SW 1271 (cell line): Measurements from ENCODE around the gene ANKK1.

Experiments used
- DNase-seq, 2 experiments: peaks; one replicate each; lab custom pipeline; 2025; lab: John Stamatoyannopoulos, UW

The ANKK1 gene, protein sequence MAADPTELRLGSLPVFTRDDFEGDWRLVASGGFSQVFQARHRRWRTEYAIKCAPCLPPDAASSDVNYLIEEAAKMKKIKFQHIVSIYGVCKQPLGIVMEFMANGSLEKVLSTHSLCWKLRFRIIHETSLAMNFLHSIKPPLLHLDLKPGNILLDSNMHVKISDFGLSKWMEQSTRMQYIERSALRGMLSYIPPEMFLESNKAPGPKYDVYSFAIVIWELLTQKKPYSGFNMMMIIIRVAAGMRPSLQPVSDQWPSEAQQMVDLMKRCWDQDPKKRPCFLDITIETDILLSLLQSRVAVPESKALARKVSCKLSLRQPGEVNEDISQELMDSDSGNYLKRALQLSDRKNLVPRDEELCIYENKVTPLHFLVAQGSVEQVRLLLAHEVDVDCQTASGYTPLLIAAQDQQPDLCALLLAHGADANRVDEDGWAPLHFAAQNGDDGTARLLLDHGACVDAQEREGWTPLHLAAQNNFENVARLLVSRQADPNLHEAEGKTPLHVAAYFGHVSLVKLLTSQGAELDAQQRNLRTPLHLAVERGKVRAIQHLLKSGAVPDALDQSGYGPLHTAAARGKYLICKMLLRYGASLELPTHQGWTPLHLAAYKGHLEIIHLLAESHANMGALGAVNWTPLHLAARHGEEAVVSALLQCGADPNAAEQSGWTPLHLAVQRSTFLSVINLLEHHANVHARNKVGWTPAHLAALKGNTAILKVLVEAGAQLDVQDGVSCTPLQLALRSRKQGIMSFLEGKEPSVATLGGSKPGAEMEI

DNA sequence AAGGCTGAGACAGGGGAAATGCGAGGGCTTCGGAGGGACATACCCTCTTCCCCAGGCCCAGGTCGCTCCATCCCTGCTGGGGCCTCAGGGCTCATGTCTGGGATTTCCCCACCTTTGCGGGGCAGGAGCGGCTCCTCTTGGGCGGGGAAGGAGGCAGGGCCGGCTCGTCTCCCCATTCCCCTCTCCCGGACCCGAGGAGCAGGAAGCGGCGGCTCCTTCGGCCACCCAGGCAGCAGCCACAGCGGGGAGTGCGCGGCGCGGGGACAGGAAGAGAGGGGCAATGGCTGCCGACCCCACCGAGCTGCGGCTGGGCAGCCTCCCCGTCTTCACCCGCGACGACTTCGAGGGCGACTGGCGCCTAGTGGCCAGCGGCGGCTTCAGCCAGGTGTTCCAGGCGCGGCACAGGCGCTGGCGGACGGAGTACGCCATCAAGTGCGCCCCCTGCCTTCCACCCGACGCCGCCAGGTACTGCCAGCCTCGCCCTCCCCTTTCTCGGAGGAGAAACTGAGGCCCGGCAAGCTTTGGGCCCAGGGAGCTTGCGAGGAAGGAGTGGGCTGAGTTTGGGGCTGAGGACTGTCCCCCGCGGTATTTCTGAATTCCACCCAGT, at the start of gene ANKK1:
Gene ANKK1 (plus strand): TSS at position 175 of the 607 bp plus-strand sequence. CDS start 106 bp downstream, at position 281.
- DNase-seq: no peak

DNA sequence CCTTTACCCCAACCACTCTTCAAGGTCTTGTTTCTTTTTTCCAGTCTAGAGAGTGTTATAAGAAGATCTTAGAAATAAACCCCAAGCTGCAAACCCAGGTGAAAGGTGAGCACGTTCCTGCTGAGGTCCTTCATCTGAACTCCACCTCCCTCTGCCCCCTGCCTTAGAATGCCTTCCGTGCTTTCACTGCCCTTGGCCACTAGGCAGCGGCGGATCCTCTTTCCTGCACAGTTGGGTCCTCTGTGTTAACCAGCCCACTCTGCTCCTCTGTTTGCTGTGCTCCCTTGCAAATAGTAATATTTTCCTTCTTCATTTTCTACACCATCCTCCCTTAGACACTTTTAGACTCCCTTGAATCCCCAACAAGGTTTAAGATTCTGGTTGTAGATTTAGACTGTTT, 48.8 kb upstream of the ANKK1 start:
- no peak for DNase-seq

DNA sequence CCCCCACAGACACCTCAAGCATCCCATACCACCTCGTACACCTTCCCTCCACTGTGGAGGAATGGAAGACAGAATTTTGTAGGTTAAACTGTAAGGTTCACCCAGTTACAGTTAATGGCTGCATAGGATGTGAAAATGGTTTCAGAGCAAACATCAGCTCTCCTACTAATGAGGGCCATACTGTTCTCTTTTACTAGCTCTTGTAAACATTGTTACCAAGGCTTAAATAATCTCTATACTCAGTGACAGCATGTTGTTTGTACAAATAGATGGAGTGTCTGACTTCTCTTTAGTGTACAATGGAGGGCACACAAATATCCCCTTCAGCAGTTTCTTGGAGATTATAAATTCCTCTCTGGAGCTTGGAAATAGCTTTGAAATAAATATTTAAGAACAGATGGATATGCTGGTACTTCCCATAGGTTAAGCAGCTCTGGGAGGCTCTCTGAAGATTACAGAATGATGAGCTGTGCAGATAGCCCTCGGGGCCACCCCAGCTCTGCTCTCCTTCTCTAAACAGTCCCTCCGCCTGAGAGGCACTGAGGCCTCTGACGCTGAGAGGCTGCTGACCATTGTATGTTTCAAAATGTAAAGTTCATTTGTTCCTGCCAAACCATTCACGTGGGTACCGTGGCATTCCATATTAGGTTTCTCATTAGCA, 47.5 kb upstream of the ANKK1 start:
- no peak for DNase-seq

DNA sequence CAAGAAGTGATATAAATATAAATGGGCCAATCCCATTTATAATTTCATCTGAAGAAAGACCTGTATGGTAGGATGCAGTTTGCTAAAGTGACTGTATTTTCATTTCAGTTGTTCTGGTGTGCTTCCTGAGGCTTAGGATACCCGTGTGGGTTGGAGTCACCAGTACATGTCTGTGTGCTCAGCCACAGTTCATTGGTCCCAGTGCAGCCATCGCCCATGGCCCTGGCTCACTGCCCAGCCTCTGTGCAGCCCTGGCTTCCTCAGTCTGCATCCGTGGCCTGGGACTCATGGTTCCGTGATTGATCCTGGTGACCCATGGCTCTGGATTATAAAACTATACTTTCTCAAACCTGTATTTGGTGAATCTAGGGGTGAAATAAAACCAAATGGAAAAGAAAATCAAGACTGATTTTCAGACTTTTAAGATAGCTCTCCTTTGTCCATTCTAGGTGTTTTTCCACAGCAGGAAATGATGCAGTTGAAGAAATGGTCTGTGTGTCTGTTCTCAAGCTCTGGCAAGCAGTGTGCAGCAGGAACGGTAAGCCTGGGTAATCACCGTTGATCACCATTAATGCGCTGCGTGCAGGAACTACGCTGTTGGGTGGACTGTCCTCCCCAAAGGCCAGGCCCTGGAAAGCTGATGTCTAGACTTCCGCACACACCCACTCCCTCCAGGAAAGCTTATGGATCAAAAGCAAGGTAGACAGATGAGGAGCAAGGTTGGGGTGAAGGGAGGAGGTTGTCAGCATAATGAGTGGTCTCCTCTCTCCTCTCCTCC, 46.0 kb upstream of the ANKK1 start:
- DNase-seq: no peak

DNA sequence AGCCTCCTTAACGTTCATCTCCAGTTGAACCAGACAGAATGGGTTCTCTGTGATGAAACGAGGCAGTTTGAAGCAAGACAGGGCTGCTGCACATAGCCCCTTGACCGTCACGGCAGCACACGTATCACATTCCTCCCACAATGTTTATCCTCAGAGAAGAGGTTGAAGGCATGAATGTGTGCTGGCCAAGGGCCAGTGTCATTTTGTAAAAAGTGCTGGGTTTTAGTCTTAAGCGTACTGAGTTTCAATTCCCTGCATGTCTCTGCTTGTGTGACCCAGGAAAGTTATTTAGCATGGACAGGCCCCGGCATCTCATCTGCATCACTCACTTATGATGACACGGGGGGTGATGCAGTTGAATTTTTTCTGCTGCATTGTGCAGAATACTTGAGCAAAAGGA, 41.6 kb upstream of the ANKK1 start:
- no peak for DNase-seq

DNA sequence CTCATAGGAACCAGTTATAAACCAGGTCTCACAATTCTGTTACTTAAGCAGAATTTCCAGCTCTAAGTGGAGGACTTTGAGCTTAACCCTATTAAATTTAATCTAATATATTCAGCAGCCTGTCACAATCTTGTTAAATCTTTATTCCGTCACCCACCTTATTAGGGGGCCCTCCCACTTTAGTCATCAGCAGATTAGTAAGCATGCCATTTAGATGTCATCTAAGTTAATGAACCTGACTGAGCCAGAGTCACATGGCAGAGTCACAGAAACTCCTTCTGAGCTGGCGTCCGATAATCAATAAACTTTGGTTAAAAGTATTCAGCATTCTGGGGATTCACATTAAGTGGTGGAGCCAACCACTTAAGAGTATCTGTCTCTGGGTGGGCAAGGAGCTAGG, 38.1 kb upstream of the ANKK1 start:
- DNase-seq: no peak

DNA sequence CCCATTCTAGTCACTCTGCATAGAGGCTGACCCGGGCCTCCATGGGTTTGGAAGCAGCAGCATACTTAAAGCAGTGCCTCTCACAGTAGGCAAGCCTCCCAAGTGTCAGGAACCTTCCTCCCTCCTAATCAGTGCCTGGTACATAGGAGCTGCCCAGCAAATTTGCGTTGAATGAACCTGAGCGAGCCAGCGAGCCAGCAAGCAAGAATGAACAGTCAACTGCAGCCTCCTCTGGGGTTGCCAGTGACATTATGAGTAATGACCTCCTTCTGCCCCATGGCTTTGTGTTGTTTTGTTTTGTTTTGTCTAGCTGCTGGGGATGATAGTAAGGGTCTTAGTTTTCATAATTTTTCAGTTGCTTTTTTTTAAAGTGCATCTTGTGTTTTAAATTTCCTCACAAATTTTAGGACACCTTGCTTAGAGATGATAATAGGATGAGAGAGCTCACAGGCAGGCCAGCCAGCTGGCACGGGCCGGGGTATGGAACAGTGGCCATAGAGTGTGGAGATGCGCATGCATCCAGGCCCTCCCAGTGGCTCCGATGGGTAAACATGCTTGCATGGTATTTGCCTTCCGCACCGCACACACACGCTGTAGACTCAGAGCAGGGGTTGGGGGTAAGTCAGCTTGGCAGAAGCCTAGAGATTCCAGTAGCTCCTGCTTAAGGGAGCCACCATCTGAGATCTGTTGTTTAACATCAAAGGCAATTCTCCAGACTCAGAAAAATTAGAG, 37.1 kb upstream of the ANKK1 start:
- no peak for DNase-seq

DNA sequence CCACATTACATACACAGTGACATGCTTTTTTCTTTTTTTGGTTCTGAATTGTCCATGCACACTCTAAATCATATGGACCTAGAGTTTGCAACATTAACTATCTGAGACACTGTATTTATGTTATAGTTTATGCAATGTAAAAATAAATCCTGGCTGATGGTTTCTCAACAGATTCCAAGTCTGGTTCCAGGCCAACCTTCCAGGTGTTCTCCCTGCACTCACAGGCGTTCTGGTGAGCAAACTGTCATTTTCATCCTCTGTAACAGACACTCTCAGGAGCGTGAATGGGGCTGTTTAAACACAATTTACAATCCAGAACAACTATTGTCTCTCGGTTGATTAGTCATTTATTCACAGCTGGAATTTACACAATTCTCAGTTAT, 36.5 kb upstream of the ANKK1 start:
- DNase-seq: no peak

DNA sequence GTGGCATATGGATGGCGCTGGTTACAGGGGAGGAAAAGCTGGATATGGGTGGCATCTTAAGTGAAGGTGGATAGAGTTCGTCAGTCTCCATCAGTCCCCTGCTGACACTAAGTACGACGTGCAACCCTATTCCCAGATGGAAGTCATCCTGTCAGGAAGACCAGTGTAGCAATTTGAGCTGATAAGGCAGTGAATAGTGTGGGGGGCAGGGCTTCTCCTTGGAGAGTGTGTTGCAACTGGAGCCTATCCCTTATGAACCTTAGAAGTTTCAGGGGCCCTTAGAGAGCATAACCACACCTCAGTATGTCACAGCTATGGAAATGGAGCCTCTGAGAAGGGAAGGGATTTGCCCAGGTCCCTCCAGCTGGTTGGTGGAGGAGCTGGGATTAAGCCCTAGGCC, 36.1 kb upstream of the ANKK1 start:
- no peak for DNase-seq

DNA sequence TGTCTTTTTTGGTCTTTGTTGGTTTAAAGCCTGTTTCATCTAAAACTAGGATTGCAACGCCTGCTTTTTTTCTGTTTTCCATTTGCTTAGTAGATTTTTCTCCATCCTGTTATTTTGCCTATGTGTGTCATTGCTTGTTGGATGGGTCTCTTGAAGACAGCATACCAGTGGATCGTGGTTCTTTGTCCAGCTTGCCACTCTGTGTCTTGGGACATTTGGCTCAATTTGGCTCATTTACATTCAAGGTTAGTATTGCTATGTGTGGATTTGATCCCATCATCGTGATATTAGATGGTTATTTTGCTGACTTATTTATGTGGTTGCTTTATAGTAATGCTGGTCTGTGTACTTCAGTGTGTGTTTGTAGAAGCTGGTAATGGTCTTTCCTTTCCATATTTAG, 31.4 kb upstream of the ANKK1 start:
- DNase-seq: no peak

DNA sequence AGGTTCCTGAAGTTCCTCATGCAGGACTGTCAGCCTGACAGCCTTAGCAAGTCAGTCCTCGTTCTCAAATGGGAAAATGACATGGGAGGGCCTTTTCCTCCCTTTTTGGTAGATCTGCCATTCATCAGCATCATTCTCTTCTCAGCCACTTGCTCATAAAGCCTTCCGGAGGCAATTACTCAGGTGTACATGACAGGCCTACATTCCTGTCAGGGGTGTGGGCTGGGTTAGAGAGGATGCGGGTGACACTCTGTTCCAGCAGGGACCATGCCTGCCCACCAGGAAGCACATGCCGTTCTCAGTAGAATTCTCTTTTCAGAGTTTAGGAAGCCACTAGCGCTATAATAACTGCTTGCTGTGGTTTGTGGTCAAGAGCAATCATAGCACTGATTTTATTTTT, 24.2 kb upstream of the ANKK1 start:
- DNase-seq: no peak

DNA sequence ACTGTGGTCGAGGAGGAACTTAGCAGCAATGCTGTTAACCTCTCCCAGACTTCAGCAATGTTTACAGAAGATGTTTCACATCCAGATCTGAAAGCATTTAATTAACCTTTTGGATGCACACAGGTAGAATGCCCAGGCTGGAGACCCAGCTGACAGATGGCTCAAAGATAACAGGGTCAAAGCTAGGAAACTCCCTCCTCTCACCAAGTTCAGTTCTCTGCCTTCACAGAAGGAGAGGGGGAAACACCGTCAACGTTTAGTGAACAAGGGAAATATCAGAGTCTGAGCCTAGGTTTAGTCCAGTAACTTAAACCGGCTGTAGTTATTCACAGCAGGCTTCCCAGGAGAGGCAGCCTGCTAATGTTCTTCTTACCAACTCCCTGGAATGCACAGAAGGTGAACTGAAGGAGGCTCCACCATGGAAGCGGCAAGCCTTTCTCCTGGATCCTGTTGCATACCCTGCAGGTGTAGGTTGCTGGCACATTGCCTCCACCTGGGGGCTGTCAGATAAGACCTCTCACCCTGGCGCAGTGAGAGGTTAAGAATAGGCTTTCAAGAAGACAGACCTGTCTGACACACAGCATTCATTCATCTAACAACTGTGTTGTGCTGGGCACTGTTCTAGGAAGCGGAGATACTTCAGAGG, 23.5 kb upstream of the ANKK1 start:
- DNase-seq: no peak

DNA sequence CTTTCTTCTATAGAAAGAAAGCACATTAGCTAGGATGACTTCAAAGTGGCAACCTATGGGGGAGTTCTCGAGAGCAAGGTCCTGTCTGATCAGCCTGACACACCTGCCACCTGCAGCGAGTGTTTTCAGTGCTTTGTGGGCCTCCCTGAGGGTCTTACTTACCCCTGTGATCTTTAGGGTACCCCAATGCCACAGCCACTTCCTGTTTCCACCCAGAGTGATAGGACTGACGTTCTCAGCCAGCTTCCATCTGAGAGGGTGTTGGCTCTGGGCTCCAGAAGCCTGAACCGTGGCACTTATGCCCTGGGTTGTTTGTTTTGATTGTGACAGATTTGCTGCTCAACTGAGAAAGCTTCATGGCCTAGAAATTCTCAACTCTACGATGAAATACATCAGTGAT, 21.7 kb upstream of the ANKK1 start:
- DNase-seq: no peak

DNA sequence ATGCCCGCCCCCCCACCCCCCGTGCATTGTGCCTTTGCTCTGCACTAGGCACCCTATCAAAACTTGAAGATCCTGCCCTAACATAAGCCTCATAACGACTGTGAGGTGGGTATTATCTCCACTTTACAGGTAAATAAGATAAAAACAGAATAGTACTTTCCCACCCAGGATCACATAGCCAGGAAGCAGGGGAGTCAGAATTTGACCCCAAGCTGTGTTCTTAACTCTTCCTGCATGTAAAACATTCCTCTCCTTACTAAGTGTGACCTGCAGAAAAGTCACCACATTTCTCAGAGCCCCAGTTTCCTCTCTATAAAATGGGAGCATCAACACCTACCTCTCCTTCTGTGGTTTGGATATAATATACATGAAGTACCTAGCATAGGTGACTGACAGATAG, 18.2 kb upstream of the ANKK1 start:
- no peak for DNase-seq

DNA sequence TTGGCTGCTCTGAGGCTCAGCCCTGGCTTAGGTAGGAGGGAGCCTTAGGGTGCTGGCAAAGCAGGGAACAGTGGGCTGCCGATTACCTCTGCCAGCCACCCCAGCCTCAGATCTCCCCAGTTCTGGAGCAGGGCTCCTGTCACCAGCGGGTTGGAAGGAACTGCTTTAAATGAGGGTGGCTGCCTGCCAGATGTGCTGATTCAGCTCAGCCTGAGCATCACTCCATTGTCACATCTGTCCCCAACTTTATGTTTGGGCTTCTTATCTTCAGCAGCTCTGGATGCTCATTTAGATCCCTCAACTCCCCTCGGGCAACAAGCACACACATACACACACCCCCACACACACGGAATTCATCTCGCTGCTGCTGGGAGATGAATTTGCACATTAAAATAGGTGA, 16.9 kb upstream of the ANKK1 start:
- no peak for DNase-seq

DNA sequence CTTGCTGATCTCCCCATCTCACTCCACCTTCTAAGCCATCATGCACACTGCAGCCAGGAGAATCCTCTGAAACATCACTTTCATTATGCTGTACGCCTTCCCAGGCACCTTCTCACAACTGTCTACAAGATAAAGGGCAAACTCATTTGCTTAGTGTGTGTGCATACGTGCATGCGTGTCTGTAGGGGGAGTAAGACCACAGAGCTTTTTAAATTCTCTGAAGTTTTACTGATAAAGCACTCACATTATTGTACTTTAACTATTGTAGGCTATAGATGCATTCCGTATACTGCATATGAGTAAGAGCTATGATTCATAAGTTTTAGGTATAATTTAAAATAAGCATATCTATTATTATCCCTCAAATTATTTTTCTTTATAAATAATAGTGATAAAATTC, 15.3 kb upstream of the ANKK1 start:
- DNase-seq: no peak

DNA sequence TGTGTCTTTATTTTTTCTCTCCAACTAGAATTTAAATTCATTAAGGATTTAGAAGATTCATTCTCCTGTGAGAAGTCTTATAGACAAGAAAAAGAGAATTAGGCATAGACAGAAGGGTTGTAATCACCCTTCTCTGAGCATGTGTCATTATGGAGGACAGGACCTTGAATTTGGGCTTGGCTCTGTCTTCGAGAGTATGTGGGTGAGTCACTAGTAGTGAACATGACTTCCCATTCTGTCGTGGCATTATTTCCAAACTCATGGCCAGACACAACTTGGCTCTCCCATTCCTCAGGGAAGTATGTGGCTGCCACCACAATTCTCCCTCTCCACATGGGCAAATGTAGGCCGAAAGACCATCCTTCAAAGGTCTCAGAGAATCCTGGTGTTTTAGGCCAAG, 14.3 kb upstream of the ANKK1 start:
- DNase-seq: no peak

DNA sequence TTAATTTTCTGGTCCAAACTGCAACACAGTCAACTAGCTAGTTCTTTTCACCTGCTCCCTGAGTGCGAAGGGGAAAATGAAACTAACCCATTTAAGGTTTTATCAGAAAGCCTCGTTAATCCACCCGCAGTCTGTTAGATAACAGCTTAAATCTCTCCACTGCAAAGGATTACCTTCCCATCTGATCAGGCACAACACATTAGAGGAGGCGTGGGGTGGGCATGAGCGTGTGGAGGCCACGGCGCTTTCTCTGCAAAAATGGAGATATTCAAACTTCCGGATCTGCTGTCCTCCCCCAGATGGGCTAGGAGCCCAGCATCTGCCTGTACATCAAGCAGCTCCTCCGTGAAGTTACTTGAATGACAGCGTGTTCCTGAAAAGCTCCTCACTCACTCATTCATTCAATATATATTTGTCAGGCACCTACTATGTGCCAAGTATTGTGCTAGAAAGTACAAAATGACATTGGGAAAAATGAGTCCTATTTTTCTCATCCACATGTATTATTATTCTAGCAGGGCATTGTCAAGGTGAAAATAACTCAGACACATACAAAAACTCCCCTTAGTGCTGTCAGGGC, 13.5 kb upstream of the ANKK1 start:
- DNase-seq: no peak

DNA sequence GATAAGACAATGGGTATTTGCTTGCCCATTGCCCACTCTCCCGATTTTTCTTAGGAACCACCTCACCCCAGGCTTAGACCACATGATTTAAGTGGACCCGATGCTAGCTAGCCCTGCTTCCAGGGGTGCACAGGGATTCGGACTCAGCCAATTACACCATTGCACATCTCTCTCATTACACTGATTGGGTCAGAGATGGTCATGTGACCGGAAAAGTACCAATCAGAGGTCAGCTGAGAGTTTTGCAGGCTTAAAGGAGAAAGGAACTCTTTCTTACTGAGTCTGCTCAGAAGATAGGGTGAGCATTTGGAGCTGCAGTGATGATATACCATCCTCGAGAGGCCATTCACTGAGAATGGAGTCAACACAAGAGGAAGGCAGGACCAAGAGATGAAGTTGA, 12.2 kb upstream of the ANKK1 start:
- no peak for DNase-seq

DNA sequence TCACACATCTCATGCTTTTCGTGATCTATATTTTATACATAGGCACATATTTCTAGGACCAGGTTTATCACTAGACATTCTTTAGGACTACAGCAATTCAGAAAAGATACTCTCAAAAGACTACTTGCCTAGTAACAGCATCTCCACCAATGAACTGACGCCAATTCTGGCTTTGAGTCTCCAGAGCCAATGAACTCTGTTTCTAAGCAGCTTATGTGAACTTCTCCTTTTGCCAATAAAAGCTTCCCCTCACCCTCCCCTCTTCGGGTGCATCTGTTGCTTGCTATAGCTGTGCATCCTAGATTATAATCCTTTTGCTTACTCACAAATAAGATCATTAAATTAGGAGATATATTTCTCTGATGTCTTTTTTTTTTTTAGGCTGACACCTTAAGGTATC, 11.4 kb upstream of the ANKK1 start:
- no peak for DNase-seq
